HepG2 (cell line): ENCODE measurements around the gene ZNF367. TPM values are rescaled to one million over a fixed set of nuclear protein-coding genes. Genes with fewer than 3 reads are reported as not detected.

Experiments
- ATAC-seq: fragments of 200-7000 bp; cut with Tn5 transposase; 3 replicates; pipeline ENCODE4 v1.9.1; 2020; ENCODE audit warnings: mild to moderate bottlenecking, moderate library complexity
- BruUV-seq: library from RNA; stranded (reverse); fragments of 400-500 nt; replicated peaks from 2 replicates; lab custom pipeline; 2021; lab: Mats Ljungman, UMichigan
- CTCF ChIA-PET: fragments of 300-600 bp; formaldehyde crosslinking; extraction: SDS; loops from one replicate; lab custom pipeline; 2021; ENCODE audit warnings: low total read pairs, inconsistent platforms, low intra/inter-chr PET ratio; lab: Yijun Ruan, JAX
- POLR2A ChIA-PET: fragments of 350-600 bp; sonication (Branson Sonifier 250); formaldehyde crosslinking; loops from one replicate; lab custom pipeline; 2020; ENCODE audit warnings: antibody characterized with exemption, inconsistent platforms; lab: Yijun Ruan, JAX
- DNase-seq: peaks from one replicate; pipeline ENCODE4 v3.0.0-alpha.2; 2015; ENCODE audit warnings: low spot score
- FAIRE-seq: peaks from 3 replicates; lab custom pipeline; 2011; peaks lifted over from hg19 to GRCh38; lab: Jason Lieb, UNC
- H2AFZ ChIP-seq: one replicate; pipeline ENCODE4 v1.6.1; 2011; ENCODE audit warnings: low read length, inconsistent platforms
- H3K27ac ChIP-seq: fragments of 300-600 bp; 3 replicates; pipeline ENCODE4 v1.8.0; 2011; ENCODE audit warnings: mixed run types, mild to moderate bottlenecking, mixed read lengths, low read length, inconsistent platforms; ENCODE audit not compliant: insufficient read depth; ENCODE audit errors: extremely low read length
- H3K27me3 ChIP-seq, 2 experiments: fragments of 200-600 bp in 1 of 2; 2 replicates in 1 of 2; 3 replicates in 1 of 2; pipeline versions ENCODE4 v1.6.0 to v1.8.0; 2011; ENCODE audit warnings: low read length in 2 of 2, mild to moderate bottlenecking in 2 of 2, moderate library complexity in 2 of 2, inconsistent platforms in 1 of 2; ENCODE audit not compliant: insufficient read depth in 2 of 2, control insufficient read depth in 1 of 2
- H3K36me3 ChIP-seq, 2 experiments: fragments of 200-600 bp in 1 of 2; replicated peaks in 1 of 2; 2 replicates in 1 of 2; 3 replicates in 1 of 2; pipeline versions ENCODE4 v1.5.1 to v1.8.0; 2011; ENCODE audit warnings: low read length in 2 of 2, inconsistent platforms in 1 of 2; ENCODE audit not compliant: insufficient read depth in 2 of 2, control insufficient read depth in 1 of 2
- H3K4me1 ChIP-seq: 2 replicates; pipeline ENCODE4 v1.5.1; 2012; ENCODE audit warnings: low read length, inconsistent platforms; ENCODE audit not compliant: insufficient read depth
- H3K4me2 ChIP-seq: 2 replicates; pipeline ENCODE4 v1.6.0; 2011; ENCODE audit warnings: low read depth, low read length, inconsistent platforms
- H3K4me3 ChIP-seq, 3 experiments: fragments of 200-600 bp in 1 of 3; sonication (generic), shearing (Covaris generic) in 1 of 3; replicated peaks in 1 of 3; 2 replicates each; pipeline ENCODE4 v1.5.1; 2011 to 2016; ENCODE audit warnings: low read length in 3 of 3, inconsistent platforms in 2 of 3, low read depth in 2 of 3, mild to moderate bottlenecking in 2 of 3, control low read depth in 1 of 3, mixed read lengths in 1 of 3; ENCODE audit not compliant: insufficient read depth in 1 of 3
- H3K79me2 ChIP-seq: one replicate; pipeline ENCODE4 v1.6.1; 2011; ENCODE audit warnings: low read length, inconsistent platforms; ENCODE audit not compliant: insufficient read depth
- H3K9ac ChIP-seq: 2 replicates; pipeline ENCODE4 v1.6.0; 2011; ENCODE audit warnings: mild to moderate bottlenecking, low read depth, low read length, inconsistent platforms; ENCODE audit not compliant: insufficient read depth
- H3K9me3 ChIP-seq: 2 replicates; pipeline ENCODE4 v1.5.1; 2012; ENCODE audit warnings: mild to moderate bottlenecking, low read length
- H4K20me1 ChIP-seq: 2 replicates; pipeline ENCODE4 v1.6.0; 2011; ENCODE audit warnings: inconsistent platforms, mild to moderate bottlenecking, low read length, moderate library complexity; ENCODE audit not compliant: insufficient read depth
- CBX2 ChIP-seq, 2 experiments: fragments of 200-600 bp in 1 of 2; sonication (generic); formaldehyde crosslinking in 1 of 2; IDR thresholded peaks; 2 replicates each; pipeline versions ENCODE4 v1.7.0 to v1.8.1; 2018 to 2022; ENCODE audit warnings: low read depth in 2 of 2, low read length in 1 of 2, mild to moderate bottlenecking in 1 of 2, missing genetic modification reagents in 1 of 2
- HOXA3 ChIP-seq: sonication (generic); formaldehyde crosslinking; IDR thresholded peaks from 2 replicates; pipeline ENCODE4 v1.5.0; 2020; ENCODE audit warnings: missing genetic modification reagents
- ZKSCAN5 ChIP-seq: sonication (generic); formaldehyde crosslinking; IDR thresholded peaks from 2 replicates; pipeline ENCODE4 v1.5.1; 2020; ENCODE audit warnings: mild to moderate bottlenecking, missing genetic modification reagents
- ZNF121 ChIP-seq: sonication (generic); formaldehyde crosslinking; IDR thresholded peaks from 2 replicates; pipeline ENCODE4 v1.5.0; 2020; ENCODE audit warnings: mild to moderate bottlenecking, missing genetic modification reagents
- ZUFSP ChIP-seq: sonication (generic); formaldehyde crosslinking; IDR thresholded peaks from 2 replicates; pipeline ENCODE4 v1.9.0; 2021; ENCODE audit warnings: missing genetic modification reagents, mild to moderate bottlenecking, borderline replicate concordance
- WGBS: methylation state at CpG from one replicate; pipeline ENCODE4 v1.1.6; 2017; ENCODE audit warnings: low lambda C conversion rate; 5-methylcytosine and 5-hydroxymethylcytosine counted together
- in situ Hi-C: cut with HindIII; loops from 2 replicates; pipeline ENCODE4 v1.10.0; 2017; ENCODE audit warnings: low pct_unique_long_range_greater_than_20kb; ENCODE audit not compliant: extremely low pct_ligation_motif_present
- intact Hi-C: fragments of 100-400 bp; cut with micrococcal nuclease; formaldehyde crosslinking; loops from one replicate; pipeline ENCODE4 v1.10.0; 2022; ENCODE audit not compliant: unreplicated experiment
- polyA plus RNA-seq, 8 experiments: library from polyadenylated mRNA; depleted of rRNA in 3 of 8; stranded (reverse) in 7 of 8; unstranded in 1 of 8; fragments of >200 nt; fragmentation: Illumina TruSeq in 4 of 8; extraction: Trizol in 4 of 8; gene quantifications; 2 replicates each; pipeline versions ENCODE4 v1.2.1 to v1.2.3, GENCODE V29; 2011 to 2016; ENCODE audit warnings: low read depth in 4 of 8, missing spikeins in 1 of 8, mixed read lengths in 1 of 8; ENCODE audit not compliant: insufficient read depth in 1 of 8
- total RNA-seq, 5 experiments: library from RNA; depleted of rRNA; stranded (reverse); fragments of >200 nt; fragmentation: Illumina TruSeq; extraction: Trizol; gene quantifications; 2 replicates each; pipeline ENCODE4 v1.2.3, GENCODE V29; 2016; ENCODE audit warnings: low read depth in 1 of 5
- TF ChIP-seq, protein P1 (sequence below): sonication (generic); formaldehyde crosslinking; IDR thresholded peaks from 2 replicates; pipeline ENCODE4 v1.5.0; 2020; ENCODE audit warnings: mild to moderate bottlenecking, missing genetic modification reagents

The ZNF367 gene
- total and polyA plus RNA-seq, 2 of the 13 experiments (the other 11 are each of a cell fraction or from before 2014, with no cell fraction given), result 2.9 to 7.7 TPM

- Histone ChIP-seq H3K27me3 (no peaks in the 10 kb centered on the region), H3K27ac (peak overlapping the region; percentile 97), H4K20me1 (no peaks in the 10 kb centered on the region), H3K4me3 (no peak overlapping the region), H3K36me3 (peaks cover 6 to 31% of the 10 kb centered on the region in 2 experiments; a peak in 4 of 5 replicates), H3K4me1 (peaks cover 83% of the 10 kb centered on the region), H2AFZ (no peak overlapping the region), H3K9me3 (no peaks in the 10 kb centered on the region), H3K4me2 (no peak overlapping the region), H3K79me2 (no peaks in the 10 kb centered on the region), H3K9ac (no peak overlapping the region)
- ChIA-PET CTCF (no interaction called here), POLR2A (no interaction called here)
- TF ChIP-seq ZNF121 (CRISPR knock-in tag) (peak; percentile 83), ZKSCAN5 (no peak), ZUFSP (CRISPR knock-in tag) (no peak), HOXA3 (CRISPR knock-in tag) (no peak), CBX2 (IDR thresholded peaks at IDR 0.05; ENCODE audit: low read depth, low read length) (no peak), CBX2 (CRISPR knock-in tag; IDR thresholded peaks at IDR 0.05; ENCODE audit: low read depth) (no peak)
- TF ChIP-seq, protein P1, sequence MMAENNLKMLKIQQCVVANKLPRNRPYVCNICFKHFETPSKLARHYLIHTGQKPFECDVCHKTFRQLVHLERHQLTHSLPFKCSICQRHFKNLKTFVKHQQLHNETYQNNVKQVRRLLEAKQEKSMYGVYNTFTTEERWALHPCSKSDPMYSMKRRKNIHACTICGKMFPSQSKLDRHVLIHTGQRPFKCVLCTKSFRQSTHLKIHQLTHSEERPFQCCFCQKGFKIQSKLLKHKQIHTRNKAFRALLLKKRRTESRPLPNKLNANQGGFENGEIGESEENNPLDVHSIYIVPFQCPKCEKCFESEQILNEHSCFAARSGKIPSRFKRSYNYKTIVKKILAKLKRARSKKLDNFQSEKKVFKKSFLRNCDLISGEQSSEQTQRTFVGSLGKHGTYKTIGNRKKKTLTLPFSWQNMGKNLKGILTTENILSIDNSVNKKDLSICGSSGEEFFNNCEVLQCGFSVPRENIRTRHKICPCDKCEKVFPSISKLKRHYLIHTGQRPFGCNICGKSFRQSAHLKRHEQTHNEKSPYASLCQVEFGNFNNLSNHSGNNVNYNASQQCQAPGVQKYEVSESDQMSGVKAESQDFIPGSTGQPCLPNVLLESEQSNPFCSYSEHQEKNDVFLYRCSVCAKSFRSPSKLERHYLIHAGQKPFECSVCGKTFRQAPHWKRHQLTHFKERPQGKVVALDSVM (CRISPR knock-in tag), result 0 out of 2 replicates have a peak, but pooled peaks have one; percentile 23
- in situ Hi-C loops, result loop anchor here (25.0 kb wide), 1 partner anchor 324 kb away; the partner anchor contains the start of gene PRXL2C
- ATAC-seq (no peak), DNase-seq (no peak), FAIRE-seq (no peak)
- 85% methylated on average over 3 of the region's 3 CpGs for WGBS
- BruUV-seq, result no TSS peak
- intact Hi-C loops, result loop anchor here (5.0 kb wide), 1 partner anchor 154 kb away; no protein-coding TSS in a partner anchor
Observed at GRCh38 chr9:96338299-96338698, 79.9 kb downstream of the ZNF367 start.

Other genes starting within 250 kb of the ZNF367 start
- not detected in 2 replicates for gene HSD17B3, start 116.2 kb downstream of the ZNF367 start, total RNA-seq (2016; rRNA removed; fragmentation: Illumina TruSeq; extraction: Trizol)
- gene HSD17B3, start 116.2 kb downstream of the ZNF367 start, polyA plus RNA-seq (2011; rRNA removed), result 0.12 and 0.39 TPM in 2 replicates
- gene SLC35D2, start 34.7 kb downstream of the ZNF367 start, total RNA-seq (2016; rRNA removed; fragmentation: Illumina TruSeq; extraction: Trizol), result 59.6 and 96.2 TPM in 2 replicates
- gene SLC35D2, start 34.7 kb downstream of the ZNF367 start, polyA plus RNA-seq (2011; rRNA removed), result 97.4 and 103 TPM in 2 replicates
- 14.3 and 16.9 TPM in 2 replicates for gene HABP4, start 31.8 kb upstream of the ZNF367 start, total RNA-seq (2016; rRNA removed; fragmentation: Illumina TruSeq; extraction: Trizol)
- gene HABP4, start 31.8 kb upstream of the ZNF367 start, polyA plus RNA-seq (2011; rRNA removed), result 21.7 and 26.6 TPM in 2 replicates
- gene CDC14B, start 201.5 kb upstream of the ZNF367 start, total RNA-seq (2016; rRNA removed; fragmentation: Illumina TruSeq; extraction: Trizol), result 33.3 and 37.7 TPM in 2 replicates
- gene CDC14B, start 201.5 kb upstream of the ZNF367 start, polyA plus RNA-seq (2011; rRNA removed), result 18.2 and 25.8 TPM in 2 replicates
- 11.7 and 13.2 TPM in 2 replicates for gene PRXL2C, start 236.9 kb upstream of the ZNF367 start, total RNA-seq (2016; rRNA removed; fragmentation: Illumina TruSeq; extraction: Trizol)
- 8.6 and 11.0 TPM in 2 replicates for gene PRXL2C, start 236.9 kb upstream of the ZNF367 start, polyA plus RNA-seq (2011; rRNA removed)